RCC 7860 (cell line): ENCODE data around the gene COX7B2.

Experiments used
- DNase-seq: peaks from one replicate; pipeline ENCODE4 v3.0.0-alpha.2; 2015; ENCODE audit warnings: low spot score
- FAIRE-seq: peaks from 2 replicates; lab custom pipeline; 2012; peaks lifted over from hg19 to GRCh38; lab: Jason Lieb, UNC

The COX7B2 gene

DNA sequence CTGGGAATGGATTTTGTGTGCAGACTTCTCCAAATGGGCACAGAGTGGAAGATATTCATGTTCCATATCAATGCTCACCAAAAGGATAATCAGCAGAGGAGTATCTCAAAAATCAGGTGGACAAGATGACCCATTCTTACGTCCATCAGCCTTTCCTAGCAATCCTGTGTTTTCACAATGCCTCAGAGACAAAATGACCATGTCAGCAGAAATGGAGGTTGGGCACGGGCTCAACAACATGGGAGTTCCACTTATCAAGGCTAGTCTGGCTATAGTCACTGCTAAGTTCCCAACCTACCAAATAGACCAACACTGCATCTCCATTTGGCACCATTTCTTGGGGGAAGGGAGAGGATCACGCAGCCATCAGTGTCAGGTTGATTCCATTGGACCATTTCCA, 179.0 kb downstream of the COX7B2 start:
- FAIRE-seq (no peak), DNase-seq (no peak)

DNA sequence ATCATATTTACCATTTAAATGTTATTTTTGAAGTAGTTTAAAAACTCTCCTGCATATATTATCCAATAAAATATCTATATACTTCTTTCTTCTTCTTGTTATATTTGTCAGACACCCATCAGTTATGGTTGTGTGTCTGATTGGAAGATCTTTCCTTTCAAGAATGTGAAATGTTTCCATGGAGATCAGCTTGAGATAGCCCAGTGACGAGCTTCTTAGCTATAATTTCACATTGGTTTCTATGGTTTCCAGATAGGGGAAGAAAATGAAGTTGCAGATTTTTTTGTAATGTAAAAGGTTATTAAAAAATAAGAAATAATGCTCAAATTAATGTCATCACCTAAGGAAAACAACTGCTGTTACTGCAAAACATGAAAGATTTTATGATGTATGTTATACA, 189.0 kb downstream of the COX7B2 start:
- FAIRE-seq (no peak), DNase-seq (no peak)

DNA sequence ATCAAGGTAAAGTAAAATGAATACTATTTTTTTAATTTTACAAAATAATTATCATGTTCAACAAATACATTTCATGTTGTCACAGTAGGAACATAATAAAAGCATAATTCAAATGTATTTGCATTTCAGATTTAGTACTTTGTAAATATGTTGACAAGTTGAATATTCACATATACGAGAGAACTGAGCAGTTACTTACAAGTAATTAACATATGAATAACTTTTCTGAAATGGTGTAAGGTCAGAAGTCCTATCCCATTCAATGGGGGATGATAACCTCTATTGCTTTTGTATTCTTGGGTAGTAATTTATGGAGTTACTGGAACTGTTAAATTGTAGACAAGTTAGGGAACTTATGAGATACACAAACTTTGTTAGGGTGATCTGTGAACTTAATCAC, 191.1 kb downstream of the COX7B2 start:
- DNase-seq (no peak), FAIRE-seq (no peak)

DNA sequence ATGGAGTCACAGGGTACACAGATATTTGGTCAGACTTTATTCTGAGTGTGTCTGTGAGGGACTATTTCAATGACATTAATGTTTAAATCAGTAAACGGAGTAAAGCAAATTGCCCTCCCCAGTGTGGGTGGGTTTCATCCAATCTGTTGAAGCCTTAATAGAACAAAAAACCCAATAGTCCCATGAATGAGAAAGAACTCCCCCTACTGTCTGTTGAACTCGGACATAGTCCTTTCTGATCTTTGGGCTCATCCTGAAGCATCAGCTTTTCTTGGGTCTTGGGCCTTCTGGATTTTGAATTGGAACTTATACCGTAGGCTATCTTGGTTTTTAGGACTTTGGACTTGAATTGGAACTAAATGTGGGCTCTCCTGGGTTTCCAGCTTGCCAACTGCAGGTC, 193.6 kb downstream of the COX7B2 start:
- FAIRE-seq (no peak), DNase-seq (no peak)

DNA sequence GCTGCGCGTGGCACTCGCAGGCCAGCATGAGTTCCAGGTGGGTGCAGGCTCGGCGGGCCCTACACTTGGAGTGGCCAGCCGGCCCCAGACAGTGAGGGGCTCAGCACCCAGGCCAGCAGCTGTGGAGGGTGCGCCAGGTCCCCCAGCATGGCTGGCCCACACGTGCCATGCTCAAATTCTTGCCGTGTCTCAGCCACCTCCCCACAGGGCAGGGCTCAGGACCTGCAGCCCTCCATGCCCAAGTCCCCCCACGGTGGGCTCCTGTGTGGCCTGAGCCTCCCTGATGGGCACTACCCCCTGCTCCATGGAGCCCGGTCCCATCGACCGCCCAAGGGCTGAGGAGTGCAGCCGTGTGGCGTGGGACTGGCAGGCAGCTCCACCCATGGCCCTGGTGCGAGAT, 210.2 kb downstream of the COX7B2 start:
- FAIRE-seq: no peak
- no peak for DNase-seq
